ENCODE data around the gene PRXL2A.

DNA sequence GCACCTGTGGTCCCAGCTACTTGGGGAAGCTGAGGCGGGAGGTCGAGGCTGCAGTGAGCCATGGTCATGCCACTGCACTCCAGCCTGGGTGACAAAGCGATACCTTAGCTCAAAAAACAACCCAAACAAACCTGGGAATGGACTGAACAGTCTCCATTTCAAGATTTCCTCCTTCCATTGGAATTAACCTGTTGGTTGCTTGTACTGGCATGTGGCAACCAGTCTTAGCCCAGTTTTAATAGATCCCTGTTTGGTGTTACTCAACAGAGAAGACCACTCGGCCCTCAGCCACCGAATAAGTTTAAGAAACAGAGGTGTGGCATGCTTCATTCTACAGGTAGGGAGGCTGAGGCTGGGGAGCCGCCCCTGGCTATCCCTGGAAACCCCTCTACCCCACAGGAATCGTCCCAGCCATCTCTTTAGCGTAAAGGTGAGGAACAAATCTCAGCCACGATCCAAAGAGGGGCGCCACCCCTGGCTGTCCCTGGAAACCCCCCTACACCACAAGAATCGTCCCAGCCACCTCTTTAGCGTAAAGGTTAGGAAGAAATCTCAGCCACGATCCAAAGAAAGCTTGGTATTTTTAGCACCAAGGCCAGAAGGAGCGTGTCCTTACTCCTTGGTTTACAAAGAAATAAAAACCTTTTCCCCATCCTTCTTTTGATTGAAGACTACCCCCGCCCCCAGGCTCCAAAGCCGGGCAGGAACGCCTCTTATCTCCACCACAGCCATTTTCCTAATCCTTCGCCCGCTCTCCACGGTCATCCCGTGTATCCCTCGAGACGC is 44.9 kb downstream of the PRXL2A start:
- TF ChIP-seq CTCF (IDR thresholded peaks at IDR 0.05) (no peak), POLR2A (IDR thresholded peaks at IDR 0.05) (no peak)
